ENCODE data around the gene FGFR3.
A peak's percentile ranks its signal among the peaks of the same experiment; 100 is the strongest.

FGFR3 gene

DNA sequence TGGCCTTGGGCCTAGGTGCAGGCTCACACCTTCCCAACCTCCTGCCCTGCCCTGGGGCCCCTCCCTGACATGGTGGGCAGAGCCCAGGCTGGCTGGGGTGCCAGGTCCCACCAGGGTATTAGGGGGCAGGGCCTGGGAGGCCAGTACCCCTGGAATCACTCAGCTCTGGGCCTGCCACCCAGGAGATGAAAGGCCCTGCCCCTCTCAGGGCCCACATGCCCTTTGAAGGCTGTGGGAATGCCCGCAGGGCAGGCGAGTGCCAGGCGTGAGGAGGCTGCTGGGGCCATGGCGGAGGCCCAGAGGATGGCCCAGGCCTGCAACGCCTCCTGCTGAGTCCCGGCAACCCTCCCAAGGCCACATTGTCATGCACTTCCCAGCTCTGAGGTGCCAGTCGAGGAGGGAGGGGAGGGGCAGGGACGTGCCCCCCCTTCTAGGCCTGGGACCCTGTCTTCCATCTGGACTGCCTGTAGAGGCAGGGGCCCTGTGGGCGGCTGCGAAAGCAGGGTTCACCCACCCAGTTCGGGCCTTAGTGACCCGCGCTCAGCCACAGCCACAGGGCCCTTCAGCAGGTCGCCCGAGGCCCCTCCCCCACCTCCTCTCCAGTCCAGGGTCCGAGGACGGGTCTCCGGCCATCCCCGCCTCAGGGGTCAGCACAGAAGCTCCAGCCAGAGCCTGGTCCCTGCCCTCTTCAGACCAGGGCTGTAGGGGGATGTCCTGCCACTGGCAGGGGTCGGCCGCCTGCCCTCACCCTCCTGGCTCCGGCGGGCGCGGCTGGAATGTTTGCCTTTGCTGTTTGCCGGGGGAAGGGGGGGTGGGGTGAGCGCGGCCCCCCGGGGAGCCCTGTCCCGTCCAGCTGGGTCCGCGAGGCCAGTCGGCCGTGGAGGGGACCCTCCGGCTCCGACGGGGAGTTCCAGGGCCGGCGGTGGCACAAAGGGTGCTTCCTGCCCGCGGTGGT, 26.7 kb upstream of the FGFR3 start:
- no peaks in the 10 kb centered on the region for H3K27me3 ChIP-seq
- H3K4me3 ChIP-seq (ENCODE audit: low read depth, low read length): no peak overlapping the region
- no peak for DNase-seq
- H3K36me3 ChIP-seq: no peaks in the 10 kb centered on the region
- H3K4me1 ChIP-seq: no peaks in the 10 kb centered on the region
- TF ChIP-seq, protein P1, sequence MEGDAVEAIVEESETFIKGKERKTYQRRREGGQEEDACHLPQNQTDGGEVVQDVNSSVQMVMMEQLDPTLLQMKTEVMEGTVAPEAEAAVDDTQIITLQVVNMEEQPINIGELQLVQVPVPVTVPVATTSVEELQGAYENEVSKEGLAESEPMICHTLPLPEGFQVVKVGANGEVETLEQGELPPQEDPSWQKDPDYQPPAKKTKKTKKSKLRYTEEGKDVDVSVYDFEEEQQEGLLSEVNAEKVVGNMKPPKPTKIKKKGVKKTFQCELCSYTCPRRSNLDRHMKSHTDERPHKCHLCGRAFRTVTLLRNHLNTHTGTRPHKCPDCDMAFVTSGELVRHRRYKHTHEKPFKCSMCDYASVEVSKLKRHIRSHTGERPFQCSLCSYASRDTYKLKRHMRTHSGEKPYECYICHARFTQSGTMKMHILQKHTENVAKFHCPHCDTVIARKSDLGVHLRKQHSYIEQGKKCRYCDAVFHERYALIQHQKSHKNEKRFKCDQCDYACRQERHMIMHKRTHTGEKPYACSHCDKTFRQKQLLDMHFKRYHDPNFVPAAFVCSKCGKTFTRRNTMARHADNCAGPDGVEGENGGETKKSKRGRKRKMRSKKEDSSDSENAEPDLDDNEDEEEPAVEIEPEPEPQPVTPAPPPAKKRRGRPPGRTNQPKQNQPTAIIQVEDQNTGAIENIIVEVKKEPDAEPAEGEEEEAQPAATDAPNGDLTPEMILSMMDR (IDR thresholded peaks at IDR 0.05; ENCODE audit: low read depth, low read length): no peak
- H3K9me3 ChIP-seq: no peaks in the 10 kb centered on the region

DNA sequence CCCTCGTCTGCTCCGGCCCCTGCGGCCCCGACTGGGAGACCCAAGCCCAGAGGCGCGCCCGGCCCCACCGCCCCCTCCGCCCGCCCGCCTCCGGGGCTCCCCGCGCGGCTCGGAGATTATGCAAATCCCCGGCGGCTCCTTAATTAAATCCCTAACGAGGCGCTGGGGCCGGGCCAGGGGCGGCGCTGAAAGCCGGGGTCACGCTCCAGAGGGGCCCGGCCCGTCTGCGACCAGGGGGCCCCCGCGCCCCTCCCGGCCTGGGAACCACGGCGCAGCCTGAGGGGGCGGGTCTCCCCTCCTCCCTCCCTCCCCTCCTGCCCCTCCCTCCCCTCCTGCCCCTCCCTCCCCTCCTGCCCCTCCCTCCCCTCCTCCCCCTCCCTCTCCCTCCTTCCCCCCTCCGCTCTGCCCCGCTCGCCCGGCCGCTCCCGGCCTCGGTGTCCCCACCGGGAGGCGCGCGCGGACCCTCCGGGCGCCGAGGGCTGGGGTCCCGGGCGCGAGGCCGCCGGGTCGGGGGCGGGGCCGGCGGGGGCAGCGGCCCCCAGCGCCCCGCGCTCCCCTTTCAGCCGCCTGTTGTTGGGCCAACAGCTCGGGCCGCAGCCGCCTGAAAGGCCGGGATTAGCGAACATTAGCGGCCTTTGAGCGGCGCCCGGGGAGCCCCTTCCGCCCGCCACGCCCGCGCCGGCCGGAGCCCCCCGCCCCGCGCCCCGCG, 25.9 kb upstream of the FGFR3 start:
- Histone ChIP-seq H3K4me1 (peaks cover under 1% of the 10 kb centered on the region; the same call in 1 of the 2 replicates), H3K36me3 (no peaks in the 10 kb centered on the region), H3K4me3 (ENCODE audit: low read depth, low read length) (peak overlapping the region; percentile 36), H3K9me3 (no peaks in the 10 kb centered on the region), H3K27me3 (no peaks in the 10 kb centered on the region)
- DNase-seq: no peak
- TF ChIP-seq, protein P1 (IDR thresholded peaks at IDR 0.05; ENCODE audit: low read depth, low read length): no peak

DNA sequence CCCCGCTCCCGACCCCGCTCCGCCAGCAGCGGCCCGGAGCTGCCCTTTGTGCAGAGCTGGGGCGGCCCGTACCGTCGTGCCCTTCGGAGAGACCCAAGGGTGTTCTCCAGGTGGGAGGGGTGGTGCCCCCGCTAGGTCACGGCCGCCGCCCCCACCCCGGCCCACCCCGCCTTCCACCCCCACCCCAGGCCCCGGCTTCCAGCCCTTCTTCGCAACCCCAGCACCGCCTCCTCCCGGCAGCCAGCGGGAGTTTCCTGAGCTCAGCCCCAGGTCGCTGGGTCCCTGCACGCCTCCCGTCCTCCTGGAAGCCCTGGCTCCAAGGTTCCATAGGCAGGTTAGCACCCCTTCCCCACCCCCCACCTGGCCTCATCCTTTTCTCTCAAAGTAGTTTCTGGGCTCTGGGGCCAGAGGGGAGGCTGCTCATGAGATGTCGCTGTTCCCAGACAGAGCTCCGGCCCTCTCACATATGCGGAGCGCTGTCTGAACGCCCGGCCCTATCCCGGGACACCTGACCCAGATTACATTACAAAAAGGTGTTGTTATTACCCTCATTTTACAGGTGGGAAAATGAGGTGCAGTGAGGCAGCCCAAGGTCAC, 25.2 kb upstream of the FGFR3 start:
- Histone ChIP-seq H3K9me3 (no peaks in the 10 kb centered on the region), H3K27me3 (no peaks in the 10 kb centered on the region), H3K4me1 (peaks cover 7% of the 10 kb centered on the region), H3K36me3 (no peaks in the 10 kb centered on the region), H3K4me3 (ENCODE audit: low read depth, low read length) (peak overlapping the region; percentile 36)
- peak; percentile 71 for DNase-seq
- TF ChIP-seq, protein P1 (IDR thresholded peaks at IDR 0.05; ENCODE audit: low read depth, low read length): peak; percentile 36; the same call in 1 of the 2 replicates

DNA sequence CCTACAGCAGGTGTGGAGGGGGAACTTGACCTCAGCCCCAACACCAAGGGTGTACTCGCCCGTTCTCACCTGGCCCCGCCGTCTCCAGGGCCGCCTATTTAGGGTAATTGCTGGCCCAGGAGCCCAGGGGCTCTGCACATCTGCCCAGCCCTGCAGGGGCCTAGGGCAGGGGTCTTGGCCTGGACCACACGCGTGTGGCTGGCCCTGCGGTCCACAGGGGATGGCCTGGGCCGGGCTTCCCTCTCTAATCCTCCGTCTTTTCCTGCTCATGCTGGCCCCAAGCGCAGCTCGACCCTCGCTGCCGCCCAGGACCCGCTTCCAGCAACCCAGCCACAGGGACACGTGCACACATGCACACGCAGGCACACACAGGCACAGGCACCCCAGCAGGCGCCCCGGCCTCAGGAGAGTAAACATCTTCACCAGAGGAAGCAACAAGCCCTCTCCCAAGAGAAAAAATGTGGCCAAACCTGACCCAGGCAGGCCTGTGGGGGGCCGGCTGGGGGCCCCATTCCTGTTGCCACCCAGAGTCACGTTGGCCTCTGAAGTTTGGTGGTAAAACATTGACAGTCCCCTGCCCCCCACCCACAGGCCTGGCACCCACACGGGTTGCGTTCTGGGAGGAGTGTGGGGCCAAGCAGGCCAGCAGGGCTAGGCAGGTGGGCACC, 24.6 kb upstream of the FGFR3 start:
- TF ChIP-seq, protein P1 (IDR thresholded peaks at IDR 0.05; ENCODE audit: low read depth, low read length): no peak
- H3K36me3 ChIP-seq: no peaks in the 10 kb centered on the region
- H3K4me3 ChIP-seq (ENCODE audit: low read depth, low read length): no peak overlapping the region
- H3K9me3 ChIP-seq: no peaks in the 10 kb centered on the region
- no peaks in the 10 kb centered on the region for H3K27me3 ChIP-seq
- peaks cover 10% of the 10 kb centered on the region for H3K4me1 ChIP-seq
- no peak for DNase-seq

DNA sequence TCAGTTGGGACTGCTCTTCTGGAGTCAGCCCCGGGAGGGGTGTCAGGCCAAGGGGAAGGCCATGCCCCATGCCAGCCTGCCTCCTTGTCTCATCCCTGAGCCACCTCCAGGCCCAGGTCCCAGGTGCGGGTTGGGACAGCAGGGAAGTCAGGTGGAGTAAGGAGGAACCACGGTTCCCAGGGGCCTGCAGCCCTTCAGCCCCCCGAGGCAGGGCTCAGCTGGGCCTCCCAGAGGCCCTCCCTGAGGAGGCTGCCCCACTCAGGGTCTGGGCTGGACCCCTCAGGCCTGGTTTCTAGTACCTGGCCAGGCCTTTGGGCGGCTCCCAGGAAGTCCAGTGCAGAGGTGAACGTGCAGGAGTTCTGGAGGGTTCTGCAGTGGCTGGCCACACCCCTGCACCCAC, 23.4 kb upstream of the FGFR3 start:
- TF ChIP-seq, protein P1 (IDR thresholded peaks at IDR 0.05; ENCODE audit: low read depth, low read length): no peak
- no peaks in the 10 kb centered on the region for H3K36me3 ChIP-seq
- no peaks in the 10 kb centered on the region for H3K9me3 ChIP-seq
- no peak overlapping the region for H3K4me3 ChIP-seq (ENCODE audit: low read depth, low read length)
- no peak for DNase-seq
- H3K27me3 ChIP-seq: no peaks in the 10 kb centered on the region
- peaks cover 10% of the 10 kb centered on the region for H3K4me1 ChIP-seq
